Adrenal gland (tissue), 5 donors: ENCODE measurements around the gene GLT6D1.

Source experiments
- CTCF ChIP-seq, 6 experiments: fragments of 450-650 bp in 4 of 6; fragments of 200-600 bp in 2 of 6; sonication (generic) in 1 of 6; IDR thresholded peaks; 1 replicate in 5 of 6; 2 replicates in 1 of 6; pipeline versions ENCODE4 v1.5.1 to v1.8.0; 2016 to 2021; ENCODE audit warnings: antibody characterized with exemption in 6 of 6, mild to moderate bottlenecking in 2 of 6, moderate library complexity in 1 of 6
- POLR2A ChIP-seq, 2 donors: fragments of 450-650 bp; IDR thresholded peaks; one replicate each; pipeline ENCODE4 v1.6.1; 2017; ENCODE audit warnings: antibody characterized with exemption in 2 of 2, mild to moderate bottlenecking in 2 of 2, moderate library complexity in 1 of 2
- donor health status: DM: no; HTN: no; CAD: no.

DNA sequence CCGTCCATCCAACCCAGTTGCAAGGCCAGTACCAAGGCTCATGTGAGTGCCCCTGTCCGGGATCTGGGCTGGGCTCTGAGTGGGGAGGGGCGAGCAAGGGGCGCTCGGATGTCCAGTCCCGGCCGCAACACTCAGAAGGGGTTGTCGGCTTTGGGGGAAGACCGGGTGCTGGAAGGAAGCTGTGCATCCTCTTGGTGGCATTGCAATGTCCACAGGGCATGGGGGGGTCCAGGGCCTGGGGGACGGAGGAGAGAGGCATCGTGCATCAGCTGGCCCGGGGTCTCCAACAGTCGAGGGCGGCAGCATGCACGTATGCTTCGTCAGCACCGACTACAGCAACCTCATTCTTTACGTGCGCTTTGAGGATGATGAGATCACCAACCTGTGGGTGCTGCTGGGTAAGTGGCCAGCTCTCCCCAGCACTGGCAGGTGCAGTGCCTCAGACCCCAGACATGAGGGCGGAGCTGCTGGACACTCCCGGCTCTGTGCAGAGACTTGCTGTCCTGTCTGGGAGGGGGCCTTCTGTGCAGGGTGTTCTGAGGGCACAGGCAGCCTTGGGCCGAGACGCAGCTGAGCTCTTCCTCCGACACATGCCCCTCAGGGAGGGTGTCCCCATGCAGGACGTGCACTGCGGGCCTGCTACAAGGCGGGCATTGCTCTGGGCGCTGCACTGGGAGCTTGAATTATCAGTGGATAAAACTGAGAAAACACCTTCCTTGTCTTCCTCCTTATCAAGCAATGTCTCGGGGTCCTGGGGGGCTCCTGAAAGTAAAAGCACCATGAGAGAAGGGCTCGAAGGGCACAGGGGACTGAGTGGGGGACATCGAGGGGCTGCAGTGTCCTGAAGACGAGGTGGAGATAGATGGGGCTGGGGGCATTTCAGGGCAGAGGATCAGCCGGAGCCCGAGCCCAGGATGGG lies 22.5 kb downstream of the GLT6D1 start:
- no peak for TF ChIP-seq CTCF (IDR thresholded peaks at IDR 0.05)
- no peak for TF ChIP-seq POLR2A (IDR thresholded peaks at IDR 0.05)
